Heart left ventricle (tissue), 13 donors: ENCODE results near the gene STEEP1.

ENCODE experiments used
- POLR2A ChIP-seq, 2 donors: fragments of 450-650 bp; IDR thresholded peaks; one replicate each; pipeline ENCODE4 v1.6.1; 2017; ENCODE audit warnings: antibody characterized with exemption in 2 of 2, mild to moderate bottlenecking in 2 of 2, moderate library complexity in 2 of 2
- TF ChIP-seq, protein P1 (sequence below), 12 donors: fragments of 200-600 bp; sonication (generic) in 4 of 12; IDR thresholded peaks; one replicate each; pipeline versions ENCODE4 v1.5.0 to v1.8.0; 2018 to 2022; ENCODE audit warnings: antibody characterized with exemption in 12 of 12, mild to moderate bottlenecking in 5 of 12
- donor health status: ischemic (EF 13 %, LVEDD 7.1; RV severe dilation, severe dysfunction).
- donor health status: DM: no; HTN: yes; CAD: no.
- donor health status: DM: no; HTN: no; CAD: no.
- donor health status: ischemic (EF 25% LVEDD 6.9; RV normal size, moderate dysfunction).
- donor health status: ischemic (EF 25% LVEDD 5.7; RV mildly dilated, moderate dysfunction).
- donor health status: ischemic (EF 35%, LVEDD 5.7; RV mildly dilated, moderate dysfunction).
- donor health status: nonischemic (EF 11% LVEDD 7.7; RV severe dilation, severe dysfunction).
- donor health status: DM: yes; HTN: yes; CAD: no.
- donor health status: PGD.
- donor health status: ischemic (EF 29% LVEDD 5.4; RV normal size, mild dysfunction).
- donor health status: nonischemic (EF 23%, LVEDD 6.1; RV moderate dilation, normal function).

DNA sequence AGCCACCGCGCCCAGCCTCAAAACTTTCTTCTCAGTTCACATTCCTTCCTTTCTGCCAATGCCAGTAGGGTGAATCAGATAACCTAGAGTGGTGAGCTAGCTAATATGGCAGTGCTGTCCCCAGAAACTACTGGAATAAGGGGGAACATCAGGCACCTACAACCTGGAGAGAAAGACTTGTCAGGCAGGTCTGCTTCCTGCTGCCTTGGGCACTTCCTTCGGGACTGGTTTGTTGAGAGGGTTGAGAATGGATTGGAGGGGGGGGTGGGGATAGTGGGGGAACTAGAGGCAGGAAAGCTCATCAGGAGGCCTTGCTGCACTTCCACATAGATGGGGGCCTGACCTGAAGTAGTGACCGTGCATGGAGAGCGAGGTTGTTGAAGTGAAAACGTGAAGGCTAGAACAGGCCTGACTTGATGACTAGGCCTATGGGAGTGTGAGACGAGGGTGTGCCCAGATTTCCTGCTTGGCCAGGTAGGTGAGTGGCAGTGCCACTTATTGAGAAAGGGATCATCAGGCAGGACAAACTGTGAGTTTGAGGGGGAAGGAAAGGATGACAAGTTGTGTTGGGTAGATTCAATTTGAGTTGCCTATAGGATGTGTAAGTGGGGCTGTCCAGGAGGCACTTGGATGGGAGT, 63.6 kb downstream of the STEEP1 start:
- TF ChIP-seq, protein P1, sequence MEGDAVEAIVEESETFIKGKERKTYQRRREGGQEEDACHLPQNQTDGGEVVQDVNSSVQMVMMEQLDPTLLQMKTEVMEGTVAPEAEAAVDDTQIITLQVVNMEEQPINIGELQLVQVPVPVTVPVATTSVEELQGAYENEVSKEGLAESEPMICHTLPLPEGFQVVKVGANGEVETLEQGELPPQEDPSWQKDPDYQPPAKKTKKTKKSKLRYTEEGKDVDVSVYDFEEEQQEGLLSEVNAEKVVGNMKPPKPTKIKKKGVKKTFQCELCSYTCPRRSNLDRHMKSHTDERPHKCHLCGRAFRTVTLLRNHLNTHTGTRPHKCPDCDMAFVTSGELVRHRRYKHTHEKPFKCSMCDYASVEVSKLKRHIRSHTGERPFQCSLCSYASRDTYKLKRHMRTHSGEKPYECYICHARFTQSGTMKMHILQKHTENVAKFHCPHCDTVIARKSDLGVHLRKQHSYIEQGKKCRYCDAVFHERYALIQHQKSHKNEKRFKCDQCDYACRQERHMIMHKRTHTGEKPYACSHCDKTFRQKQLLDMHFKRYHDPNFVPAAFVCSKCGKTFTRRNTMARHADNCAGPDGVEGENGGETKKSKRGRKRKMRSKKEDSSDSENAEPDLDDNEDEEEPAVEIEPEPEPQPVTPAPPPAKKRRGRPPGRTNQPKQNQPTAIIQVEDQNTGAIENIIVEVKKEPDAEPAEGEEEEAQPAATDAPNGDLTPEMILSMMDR (IDR thresholded peaks at IDR 0.05), result no peak
- no peak for TF ChIP-seq POLR2A (IDR thresholded peaks at IDR 0.05)
